HG03097 (cell line): ENCODE measurements around the gene CFAP45.

Experiments used
- ATAC-seq: cut with Tn5 transposase; IDR thresholded peaks from one replicate; pipeline ENCODE4 v1.9.1; 2021; ENCODE audit not compliant: unreplicated experiment, low FRiP score

The CFAP45 gene

DNA sequence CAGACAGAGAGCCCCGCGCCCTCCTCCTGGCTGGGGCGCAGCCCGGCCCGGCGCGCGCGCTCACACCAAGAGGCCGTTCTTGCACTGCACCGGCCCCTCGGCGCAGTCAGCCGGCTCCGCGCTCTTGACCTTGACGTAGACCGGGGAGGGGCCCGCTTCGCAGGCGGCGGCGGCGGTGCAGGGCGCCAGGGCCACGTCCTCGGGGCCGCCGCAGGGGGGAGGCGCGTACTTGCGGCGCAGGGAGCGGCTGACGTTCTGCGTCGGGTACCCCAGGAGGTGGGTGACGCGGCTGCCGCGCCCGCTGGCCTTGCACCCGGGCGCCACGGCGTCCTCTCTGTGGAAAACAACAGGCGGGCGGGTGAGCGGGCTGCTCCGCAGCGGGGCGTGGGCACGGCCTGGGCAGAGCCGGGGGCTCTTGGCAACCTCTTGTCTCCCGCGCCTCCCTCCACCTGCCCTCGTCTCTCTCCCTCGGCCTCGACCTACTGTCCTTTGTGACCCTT is 45.2 kb downstream of the CFAP45 start:
- ATAC-seq = peak; percentile 62

DNA sequence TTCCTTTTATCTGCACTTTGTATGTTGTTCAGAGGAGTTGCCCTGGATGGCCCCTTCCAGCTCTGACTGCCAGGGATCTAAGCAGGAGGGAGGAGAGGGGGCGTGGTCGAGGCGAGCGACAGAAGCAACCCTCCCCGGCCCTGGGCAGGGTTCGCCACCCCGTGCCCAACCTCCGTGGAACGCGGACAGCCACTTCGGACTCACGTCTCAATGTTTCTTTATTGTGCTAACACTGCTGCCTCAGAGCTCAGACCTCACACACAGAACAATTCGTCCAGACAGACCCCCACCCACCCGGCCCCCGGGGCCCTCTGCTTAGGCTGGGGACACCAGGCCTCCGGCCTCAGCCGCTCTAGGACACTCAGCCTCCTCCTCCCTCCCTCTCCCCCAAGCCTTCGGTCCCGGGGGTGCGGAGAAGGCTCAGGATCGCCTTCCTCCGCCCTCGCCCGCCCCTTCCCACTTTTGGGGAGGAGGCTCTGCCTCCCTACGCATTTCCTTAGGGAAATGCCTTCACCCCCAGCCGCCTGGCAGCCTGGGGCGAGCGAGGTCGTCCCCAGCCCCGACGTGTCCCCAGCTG is 45.8 kb downstream of the CFAP45 start:
- no peak for ATAC-seq

DNA sequence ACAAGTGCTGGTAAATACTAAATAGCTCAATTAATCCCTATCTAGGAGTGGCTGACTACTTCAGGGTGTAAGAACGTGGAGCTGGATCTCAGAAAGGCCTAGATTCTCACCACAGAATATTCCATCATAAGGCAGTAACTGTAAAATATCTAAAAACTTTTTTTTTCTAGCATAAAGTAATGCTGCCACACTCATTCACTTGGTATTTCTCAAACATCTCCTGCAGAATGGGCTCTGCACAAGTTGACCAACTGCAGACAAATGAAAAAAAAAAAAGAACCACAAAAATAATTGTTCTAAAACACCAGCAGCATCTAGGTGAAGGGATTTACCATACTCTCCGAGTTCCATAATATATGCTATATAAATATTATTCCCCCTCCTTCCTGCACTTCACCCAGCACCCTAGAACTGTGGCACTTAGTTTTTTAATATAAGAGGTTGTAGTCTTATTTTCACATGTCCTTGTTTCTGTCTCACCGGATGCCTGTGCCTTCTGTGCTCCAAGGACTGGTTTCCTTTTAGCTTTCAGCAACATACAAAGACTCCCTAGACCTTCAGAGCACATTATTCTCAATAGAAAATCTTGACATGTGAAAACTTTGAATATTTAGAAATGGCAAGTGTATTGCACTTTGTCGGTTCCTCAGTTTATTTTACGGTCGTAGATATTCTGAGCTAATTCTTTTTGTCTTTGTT is 46.4 kb downstream of the CFAP45 start:
- ATAC-seq = no peak

DNA sequence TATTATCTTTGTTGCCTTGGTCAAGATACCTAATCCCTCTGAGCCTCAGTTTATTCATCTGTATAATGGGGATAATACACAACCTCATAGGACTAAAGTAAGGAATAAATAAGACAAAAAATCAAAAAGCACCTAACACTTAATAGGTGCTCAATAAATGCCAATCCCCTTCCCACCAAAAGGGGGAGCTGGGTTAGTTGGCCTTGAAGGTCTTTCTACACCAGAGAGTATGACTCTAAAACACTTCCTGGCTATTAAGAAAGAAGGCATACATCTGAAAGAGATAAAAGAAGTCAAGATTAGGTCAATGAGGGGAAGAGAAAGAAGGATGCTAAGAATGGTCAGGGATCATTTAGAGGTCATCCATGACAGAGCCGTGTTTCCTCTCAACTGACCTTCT is 48.6 kb downstream of the CFAP45 start:
- no peak for ATAC-seq

DNA sequence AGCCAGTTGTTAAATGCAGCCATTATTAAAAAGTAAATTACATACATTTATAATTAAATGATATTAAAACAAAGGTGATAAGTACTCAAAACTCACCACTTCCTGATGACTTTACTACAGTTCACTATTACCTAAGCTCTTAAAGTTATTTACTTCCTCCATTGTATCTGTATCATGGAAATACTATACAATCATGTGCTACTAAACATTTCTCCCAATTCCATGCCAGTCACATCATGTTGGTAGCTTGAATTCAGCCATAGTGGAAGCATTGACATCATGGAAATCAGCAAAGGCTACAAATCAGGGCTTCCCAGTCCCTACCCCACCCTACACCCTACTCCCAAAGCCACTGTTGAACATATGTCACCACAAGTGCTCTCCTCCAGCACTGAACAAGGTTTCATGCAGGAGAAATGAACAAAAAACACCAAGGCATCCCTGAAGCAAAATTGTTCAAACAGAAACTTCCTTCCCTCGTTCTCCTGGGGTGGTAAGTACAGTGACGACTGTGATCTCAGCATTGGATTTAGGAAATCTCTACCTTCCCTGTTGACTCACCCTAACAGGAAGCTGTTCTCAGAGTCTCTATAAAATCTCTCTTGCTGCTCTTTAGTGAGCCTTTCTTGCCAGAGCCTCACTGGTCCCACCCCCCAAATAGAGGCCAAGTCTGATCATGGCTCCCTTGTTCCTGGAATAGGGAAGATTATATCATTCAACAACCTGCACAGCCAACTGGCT is 50.2 kb downstream of the CFAP45 start:
- ATAC-seq = no peak

DNA sequence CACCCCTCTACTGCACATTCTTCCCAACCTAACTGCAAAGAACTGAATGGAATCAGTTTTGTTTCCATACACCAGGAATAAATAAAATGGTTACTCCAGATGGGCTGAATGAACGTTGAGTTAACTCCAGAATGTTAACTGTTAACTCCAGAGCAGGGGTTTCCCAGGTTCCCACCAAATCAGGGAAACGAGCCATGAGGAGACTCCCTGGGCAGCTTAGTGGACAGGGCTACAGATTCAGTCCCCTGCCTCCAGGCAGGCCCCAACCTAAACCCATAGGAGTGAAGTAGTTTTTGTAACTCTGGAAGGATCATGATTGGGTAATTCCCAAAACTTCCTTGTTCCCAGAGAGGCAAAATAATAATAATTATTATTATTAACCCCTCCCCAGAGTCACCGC is 51.6 kb downstream of the CFAP45 start:
- no peak for ATAC-seq

DNA sequence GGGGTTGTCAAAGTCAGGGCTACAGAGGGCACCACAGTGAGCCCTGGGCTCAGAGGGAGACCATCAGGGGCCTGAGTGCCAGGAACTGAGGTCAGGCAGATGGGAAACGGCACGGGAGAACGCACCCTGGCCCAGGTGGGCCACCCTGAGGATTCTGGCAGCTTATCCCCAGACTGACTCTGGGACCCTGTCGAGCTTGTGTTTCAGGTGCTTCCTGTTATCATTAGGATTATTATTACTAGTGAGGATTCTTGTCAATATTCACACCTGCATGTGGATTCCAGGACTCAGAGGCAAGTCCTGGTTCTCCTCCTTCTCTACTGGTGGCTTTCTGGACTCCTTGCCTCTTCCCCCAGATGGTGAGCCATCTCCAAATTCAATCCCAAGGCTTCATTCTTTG is 52.7 kb downstream of the CFAP45 start:
- no peak for ATAC-seq

DNA sequence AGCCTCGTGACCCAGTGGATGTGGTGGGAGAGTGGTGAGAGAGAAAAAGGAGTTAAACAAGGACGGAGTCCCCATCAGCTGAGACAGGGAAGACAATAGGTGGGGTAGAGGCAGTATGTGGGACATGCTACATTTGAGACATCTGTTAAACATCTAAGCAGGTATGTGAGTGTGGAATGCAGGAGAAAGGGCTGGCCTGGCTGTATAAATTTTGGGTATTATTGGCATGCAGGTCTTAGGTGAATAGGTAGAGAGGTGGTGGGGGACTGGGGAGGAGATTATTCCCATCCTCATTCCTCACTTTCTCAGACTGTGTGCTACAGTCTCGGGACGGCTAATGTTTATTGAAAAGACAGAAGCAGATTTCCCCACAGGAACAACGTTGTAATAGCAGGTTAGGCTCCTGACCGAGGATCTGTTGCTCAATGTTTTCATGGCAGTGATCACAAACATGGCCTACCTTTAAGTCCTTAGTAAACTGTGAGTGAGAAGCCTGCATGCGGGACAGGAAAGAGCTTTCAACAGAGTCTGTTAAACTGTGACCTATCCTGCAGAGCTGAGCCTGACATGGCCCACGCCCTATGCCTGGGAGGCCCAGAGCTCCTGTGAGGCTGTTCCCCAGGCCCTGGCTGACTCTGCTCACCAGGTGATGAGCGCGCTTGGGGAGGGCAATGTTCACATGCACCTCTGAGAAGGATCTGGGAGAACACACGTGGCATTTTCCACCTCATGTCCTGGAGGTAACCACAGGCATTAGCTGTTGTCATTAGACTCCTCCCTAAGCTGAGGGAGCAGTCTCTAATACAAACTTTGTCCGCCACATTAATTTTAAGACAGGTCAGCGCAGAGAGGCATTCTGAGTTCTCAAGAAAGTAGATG is 54.0 kb downstream of the CFAP45 start:
- ATAC-seq = no peak

DNA sequence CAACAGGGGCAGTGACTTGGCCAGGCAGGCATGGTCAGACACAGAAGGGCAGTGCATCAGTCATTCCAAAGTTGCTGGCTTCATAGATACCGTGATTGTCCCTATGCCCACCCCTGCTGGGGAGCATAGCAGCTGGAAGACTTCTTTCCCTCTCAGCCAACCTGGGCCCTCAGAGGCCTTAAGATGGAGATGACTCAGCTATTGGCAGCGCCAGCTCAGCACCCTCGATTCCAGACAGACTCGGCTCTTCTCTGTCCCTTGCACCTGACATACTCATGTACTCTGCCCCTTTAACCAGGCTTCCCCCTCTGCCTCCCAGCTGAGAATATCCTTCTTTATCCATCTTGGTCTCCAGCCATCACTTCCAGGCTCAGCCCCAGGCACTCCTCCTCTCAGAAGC is 56.5 kb downstream of the CFAP45 start:
- ATAC-seq = no peak

DNA sequence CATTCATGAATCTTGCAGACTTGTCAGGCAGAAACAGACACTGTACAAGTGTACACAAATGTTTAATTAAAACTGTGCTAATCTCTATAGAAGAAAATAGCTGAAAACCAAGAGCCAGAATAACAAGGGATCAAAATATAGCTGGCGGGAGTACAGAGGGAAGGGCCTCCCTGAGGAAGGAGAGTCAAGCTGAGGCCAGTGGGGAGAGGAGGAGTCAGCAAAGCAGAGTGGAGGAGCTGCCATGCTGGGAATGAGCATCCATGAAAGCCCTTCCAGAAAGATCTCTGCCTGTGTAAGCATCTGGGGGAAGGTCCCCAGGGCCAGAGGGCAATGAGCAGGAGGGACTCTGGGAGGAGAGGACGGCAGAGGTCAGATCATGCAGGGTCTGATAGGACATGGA is 58.2 kb downstream of the CFAP45 start:
- ATAC-seq = no peak

DNA sequence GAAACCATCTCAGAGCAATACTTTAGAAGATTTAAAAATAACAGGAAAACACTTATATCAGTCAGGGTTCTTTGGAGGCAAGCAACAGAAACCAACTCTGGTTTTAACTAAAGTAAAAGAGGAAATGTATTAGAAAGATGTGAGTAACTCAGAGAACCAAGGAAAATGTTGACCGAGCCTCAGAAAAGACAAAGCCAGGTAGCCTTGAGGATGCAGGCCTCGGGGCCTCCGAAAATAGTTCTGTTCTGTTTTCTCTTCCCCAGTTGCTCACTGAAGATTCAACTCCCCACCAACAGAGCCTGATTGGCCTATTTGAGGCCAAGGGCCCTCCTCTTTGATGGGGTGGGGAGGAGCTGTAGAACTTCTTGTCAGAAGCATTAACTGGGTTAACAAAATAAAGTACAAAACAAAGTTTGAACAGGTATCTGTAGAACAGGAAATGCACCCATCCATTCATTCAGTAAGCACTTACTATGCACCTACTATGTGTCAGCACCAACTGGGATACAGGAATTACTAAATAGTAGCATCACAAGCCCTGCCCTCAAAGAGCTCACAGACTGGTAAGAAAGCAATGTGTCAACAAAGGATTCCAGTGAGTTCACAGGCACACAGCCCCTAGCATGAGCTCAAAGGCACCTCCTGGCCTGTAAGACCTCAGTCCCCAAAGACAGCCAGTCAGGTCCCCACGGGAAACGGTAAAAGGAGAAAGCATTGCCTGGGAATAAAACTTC is 60.7 kb downstream of the CFAP45 start:
- peak; percentile 54 for ATAC-seq

DNA sequence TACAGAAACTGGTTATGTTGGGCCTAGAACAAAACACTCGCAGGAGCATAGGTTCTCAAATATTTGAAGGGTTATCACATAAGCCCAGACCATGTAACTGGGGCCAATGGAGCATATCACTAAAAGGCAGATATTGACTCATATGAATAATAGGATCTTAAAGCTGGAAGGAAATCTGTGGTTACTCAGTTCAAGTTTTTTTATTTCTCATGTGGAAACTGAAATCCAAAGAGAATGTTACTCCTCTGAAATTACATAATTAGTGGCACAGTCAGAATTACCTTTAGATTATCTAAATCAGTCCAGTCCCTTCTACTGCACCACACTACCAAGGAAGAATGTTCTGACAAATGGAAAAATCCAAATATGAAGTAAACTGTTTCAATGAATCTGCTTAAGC is 61.2 kb downstream of the CFAP45 start:
- ATAC-seq = peak; percentile 65

DNA sequence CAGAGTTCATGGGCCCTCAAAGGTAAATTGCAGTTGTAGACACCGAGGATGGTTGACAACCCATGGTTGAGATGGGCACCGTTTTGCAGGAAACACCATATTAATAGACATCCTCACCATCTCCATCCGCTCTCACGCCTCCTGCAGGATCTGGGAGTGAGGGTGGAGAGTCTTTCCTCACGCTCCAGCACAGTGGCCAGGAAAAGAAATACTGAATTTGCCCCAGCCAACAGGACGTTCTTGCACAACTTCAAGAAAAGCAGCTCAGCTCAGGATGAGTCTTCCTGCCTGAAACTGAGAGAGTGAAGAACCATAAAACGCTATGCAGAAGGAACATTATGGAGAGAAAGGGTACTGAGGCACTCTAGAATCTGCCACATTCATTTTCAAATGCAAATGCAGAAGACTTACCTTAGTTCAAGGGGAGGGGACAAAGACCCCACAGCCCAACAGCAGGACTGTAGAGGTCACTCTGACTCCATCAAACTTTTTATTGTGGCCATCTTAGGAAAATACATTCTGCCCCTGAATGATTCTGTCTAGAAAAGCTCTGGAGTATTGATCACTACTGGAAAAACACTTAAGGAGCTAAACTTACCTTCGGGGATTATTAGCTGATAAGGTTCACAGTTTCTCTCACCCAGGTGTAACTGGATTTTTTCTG is 64.0 kb downstream of the CFAP45 start:
- ATAC-seq = no peak

DNA sequence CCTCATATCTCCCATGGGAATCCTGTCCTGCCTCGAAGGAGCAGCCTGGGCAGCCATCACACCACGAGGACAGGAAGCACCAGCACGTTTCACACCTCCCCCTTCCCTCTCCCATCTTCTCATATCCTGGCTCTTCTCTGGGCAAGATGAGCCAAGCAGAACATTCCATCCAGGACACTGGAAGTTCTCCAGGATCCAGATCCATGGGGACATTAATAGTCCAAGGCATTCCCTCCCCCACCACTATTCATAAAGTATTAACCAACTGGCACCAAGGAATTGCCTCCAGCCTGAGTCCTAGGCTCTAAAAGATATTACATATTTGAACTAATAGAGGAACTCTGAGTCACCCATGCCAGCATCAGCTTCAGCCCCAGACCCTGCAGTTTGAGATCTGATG is 64.6 kb downstream of the CFAP45 start:
- ATAC-seq = no peak

DNA sequence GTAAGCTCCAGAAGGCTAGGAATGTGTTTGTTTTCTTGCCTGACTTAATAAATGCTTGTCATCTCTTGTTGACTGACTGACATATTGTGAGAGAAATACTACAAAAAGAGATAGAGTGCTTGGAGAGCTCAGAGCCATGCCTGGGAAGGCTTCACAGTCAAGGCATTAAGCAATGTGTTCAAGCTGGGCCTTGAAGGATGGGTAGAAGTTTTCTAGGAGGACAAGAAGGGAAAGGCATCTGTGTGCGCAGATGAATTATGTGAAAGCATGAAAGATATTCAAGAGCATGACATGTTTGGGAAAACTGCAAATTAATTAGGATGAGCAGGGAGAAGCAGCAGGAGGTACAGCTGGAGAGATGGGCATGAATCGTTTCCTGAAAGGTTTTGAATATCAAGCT is 67.7 kb downstream of the CFAP45 start:
- no peak for ATAC-seq

DNA sequence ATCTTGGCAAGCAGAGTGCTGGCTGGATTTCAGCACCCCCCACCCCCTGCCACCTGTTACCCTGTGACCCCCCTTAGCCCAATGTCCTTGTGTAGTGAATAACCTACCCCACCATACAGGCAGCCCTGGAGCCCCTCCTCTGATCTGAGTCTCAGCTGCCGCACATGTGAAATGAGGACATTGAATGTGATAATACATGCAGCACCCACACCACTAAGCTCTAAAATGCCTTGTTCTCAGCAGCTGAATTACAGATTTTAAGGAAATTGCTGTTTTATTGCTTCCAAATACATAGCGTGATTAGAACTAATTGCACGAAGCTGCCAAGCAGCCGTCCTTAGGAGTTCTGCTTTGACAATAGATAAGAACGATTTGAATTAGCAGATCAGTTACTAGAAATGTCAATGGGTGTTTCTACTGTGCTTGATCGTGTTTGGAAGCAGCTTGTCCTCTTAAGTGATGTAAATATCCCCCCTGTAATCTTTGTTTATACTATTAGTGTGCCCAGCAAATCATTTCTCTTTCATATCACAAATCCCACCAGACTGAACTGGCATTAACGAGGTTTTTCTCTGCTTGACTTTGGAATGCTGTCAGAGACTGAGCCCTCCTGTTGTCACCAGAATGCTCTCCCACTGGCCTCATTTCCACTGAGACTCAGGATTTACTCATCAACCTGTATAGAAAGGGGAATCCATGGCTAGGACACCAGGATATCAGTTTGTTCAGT is 68.4 kb downstream of the CFAP45 start:
- ATAC-seq = no peak

DNA sequence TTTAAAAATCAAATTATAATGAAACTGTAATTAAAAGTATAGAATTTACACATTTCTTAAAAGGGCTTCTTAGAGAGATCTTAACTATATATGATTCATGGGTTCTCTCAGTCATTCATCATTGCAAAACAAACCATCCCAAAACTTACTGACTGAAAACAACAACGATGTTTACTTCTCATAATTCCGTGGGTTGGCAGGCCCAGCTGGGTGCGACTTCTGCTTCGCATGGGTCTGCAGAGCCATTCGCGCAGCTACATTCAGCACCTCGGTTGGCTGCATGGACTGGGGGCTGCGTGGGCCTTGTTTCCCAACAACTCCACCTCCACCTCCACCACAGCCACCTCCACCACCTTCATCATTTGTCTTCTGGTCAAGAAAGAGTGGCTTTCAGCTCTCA is 69.2 kb downstream of the CFAP45 start:
- no peak for ATAC-seq

DNA sequence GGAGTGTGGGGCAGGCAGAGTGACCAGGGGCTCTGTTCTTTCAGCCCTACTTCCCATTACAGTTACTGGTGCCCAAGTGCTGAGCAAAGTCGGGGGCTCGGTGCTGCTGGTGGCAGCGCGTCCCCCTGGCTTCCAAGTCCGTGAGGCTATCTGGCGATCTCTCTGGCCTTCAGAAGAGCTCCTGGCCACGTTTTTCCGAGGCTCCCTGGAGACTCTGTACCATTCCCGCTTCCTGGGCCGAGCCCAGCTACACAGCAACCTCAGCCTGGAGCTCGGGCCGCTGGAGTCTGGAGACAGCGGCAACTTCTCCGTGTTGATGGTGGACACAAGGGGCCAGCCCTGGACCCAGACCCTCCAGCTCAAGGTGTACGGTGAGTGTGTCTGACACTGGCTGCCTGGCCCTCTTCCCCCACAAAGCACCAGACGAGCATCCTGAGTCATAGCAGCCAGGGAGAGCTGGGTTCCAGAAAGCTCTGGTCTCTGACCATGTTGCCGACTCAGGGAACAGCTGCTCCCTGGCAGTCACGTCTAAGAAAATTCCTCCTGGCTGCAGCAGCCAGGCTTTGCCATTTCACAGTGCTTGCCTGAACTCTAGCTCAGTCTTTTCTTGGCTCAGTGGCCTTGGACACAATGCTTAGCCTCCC is 70.0 kb downstream of the CFAP45 start:
- no peak for ATAC-seq

DNA sequence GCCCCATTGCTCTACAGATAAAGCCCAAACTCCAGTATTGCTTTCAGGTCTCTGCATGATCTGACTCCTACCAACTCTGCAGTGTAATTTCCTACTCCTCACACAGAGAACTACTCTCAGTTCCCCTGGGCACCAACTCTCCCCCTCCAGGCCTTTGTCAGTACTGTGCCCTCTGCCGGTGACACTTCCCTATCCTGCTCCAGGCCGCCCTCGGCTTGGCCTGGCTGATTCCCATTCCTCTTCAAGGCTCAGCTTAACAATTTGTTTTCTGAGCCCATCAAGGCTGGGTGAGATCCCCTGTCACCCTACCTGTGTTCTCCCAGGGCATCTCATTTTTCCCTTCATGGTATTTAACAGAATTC is 70.7 kb downstream of the CFAP45 start:
- ATAC-seq = peak; percentile 71
